ENCODE measurements around the gene ITFG1.
"Not testable (repeated sequence)": the region's sequence is repeated elsewhere in the genome, so short reads cannot be mapped to it uniquely, and the experiment has no call there.

The ITFG1 gene

DNA sequence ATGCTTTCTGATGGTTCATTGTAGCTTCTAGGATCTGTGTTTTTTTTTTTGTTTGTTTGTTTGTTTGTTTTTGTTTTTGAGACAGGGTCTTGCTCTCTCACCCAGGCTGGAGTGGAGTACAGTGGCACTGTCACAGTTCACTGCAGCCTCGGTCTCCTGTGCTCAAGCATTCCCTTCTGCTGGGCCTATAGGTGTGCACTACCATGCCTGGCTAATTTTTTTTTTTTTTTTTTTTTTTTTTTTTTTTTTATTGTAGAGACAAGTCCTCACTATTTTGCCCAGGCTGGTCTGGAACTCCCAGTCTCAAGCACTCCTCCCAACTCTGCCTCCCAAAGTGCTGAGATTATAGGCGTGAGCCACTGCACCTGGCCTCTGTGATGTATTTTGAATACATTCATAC, 12.1 kb upstream of the ITFG1 start:
- DNase-seq, result not testable (repeated sequence)

DNA sequence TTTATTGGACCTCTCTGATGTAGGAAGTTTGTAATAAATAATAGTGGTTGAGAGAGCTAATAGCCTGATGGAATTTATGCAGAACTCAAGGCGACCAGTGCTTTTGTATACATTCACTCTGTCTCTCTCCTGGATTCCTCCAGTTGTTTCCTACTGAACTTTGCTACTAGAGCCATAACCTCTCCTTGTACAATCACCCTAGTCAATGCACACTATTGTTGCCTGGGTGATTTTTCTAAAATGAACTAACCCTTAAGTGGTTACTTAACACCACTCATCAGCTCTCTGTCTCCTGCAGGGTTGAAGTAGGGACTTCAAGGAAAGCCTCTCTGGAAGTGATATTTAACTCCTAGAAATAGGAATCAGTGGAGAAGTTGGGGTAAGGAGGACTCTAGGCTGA, 9.9 kb upstream of the ITFG1 start:
- DNase-seq, result no peak

DNA sequence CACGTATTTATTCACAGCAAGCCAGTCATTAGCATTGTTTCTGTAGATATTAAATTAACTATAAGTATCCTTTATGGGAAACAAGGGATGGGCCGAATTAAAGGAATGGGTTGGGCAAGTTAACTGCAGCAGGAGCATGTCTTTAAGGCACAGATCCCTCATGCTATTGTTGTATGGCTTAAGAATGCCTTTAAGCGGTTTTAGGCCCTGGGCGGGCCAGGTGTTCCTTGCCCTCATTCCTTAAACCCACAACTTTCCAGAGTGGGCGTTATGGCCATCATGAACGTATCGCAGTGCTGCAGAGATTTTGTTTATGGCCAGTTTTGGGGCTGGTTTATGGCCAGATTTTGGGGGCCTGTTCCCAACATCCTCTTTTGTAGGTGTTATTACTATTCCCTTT, 9.3 kb upstream of the ITFG1 start:
- no peak for DNase-seq

DNA sequence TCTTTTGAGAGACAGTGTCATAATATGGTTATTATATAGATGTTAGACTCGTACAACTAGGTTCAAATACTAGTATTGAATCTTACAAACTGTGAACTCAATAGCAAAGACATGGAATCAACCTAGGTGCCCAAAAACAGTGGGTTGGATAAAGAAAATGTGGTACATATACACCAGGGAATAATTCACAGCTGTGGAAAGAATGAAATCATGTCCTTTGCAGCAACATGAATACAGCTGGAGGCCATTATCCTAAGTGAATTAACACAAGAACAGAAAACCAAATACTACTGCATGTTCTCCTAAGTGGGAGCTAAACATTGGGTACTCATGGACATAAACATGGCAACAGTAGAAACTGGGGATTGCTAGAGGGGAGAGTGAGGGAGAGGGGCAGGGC, 8.4 kb upstream of the ITFG1 start:
- no peak for DNase-seq

DNA sequence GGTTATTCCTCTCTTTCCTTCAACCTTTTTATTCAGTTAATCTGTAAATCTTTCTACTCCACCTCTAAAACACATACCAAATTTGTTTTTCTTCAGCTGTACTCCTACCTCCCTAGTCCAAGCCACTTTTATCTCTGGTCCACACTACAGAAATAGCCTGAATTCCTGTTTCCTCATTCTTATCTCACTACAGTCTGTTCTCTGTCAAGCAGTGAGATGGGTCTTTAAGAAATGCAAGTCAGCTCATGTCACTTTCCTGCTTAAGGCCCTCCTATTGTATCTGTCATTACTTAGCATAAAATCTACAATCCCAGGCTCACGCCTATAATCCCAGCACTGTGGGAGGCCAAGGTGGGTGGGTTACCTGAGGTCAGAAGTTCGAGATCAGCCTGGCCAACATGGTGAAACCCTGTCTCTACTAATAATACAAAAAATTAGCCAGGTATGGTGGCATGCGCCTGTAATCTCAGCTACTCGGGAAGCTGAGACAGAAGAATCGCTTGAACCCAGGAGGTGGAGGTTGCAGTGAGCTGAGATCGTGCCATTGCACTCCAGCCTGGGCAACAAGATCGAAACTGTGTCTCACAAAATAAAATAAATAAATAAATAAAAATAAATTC, 7.3 kb upstream of the ITFG1 start:
- DNase-seq, result not testable (repeated sequence)

DNA sequence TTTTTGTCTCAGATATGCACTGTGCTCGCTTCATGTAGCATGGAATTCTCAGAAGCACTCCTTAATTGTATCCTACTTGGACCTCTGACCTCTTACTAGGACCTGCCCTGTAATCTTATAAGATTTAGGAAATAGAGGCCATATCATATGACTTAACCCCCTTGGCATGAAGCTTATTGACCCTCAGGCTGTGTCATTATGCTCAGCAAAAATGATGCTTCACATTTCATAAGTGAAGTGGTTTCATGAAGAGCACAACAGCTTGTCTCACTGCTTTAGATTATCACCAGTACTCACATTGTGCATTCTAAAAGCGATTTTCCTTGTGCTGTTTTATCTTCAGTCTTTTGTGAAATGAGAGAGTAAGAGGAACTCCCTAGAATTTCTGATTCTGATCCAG, 6.6 kb upstream of the ITFG1 start:
- no peak for DNase-seq

DNA sequence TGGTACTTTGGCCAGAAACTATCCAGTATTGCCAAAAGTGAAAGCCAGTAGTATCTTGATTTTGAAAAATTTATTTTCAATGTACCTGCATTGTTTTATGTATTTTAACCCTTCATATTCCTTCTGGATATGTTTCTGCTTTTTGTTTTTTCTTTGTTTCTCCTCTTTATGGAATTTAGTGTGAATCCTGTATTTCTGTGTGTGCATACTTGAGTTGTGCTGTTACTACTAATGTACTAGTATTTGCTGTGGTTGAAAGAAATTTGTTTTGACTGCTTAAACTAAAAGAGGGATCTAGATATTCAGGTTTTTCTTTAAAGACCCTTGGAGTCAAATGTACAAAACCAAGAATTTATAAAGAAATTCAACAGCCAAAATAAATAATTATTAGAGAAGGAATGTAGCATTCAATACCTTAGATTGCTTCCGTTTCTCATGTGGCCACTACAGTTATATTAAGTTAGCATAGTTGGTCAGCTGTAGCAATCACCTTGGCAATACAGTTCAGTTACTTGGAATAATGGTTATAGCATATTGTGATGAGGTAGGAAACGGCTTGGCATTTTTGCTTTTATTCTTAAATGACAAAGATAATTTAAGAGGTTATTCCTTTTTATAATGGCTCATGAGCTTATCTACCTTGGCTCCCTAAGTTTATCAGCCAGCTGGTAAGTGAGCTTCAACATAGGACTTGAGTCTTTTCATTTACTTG, 5.2 kb upstream of the ITFG1 start:
- DNase-seq, result no peak

DNA sequence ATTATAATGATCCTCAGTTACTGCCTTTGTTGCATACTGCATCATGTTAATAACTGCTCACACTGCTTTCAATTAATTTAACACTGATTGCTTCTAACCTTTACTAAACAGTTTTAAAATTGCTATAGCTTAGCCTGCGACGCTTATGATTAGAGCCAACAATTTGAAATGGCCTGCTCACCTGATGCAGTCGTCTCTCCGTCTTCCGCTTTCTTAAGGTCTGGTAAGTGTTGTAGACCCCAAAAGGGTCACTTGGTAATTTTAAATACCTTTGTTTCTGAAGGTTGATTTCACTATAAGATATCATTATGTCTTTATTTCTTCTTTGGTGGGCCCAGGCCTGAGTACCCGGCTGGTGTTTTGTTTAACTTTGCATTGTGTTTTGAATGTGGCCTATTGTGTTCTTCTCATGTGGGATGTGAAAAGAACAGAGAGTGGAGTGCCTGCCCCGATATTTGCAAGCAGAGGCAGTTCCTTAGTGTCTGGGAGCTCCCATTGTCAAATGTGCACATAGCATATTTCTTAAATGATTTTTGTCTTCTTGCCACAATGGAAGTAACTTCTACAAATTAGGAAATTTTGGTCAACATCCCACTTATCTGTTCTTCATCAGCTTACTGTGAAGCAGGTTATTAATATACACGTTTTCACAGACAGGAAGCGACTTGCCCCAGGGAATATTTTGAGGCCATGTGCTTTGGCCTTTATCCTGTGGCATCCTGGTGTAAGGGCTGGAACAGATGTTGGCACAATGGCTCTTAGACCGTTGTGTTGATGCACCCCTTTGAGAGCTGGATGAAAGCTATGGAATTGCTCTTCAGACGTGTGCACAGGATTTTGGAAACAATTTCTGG, 3.1 kb upstream of the ITFG1 start:
- no peak for DNase-seq

DNA sequence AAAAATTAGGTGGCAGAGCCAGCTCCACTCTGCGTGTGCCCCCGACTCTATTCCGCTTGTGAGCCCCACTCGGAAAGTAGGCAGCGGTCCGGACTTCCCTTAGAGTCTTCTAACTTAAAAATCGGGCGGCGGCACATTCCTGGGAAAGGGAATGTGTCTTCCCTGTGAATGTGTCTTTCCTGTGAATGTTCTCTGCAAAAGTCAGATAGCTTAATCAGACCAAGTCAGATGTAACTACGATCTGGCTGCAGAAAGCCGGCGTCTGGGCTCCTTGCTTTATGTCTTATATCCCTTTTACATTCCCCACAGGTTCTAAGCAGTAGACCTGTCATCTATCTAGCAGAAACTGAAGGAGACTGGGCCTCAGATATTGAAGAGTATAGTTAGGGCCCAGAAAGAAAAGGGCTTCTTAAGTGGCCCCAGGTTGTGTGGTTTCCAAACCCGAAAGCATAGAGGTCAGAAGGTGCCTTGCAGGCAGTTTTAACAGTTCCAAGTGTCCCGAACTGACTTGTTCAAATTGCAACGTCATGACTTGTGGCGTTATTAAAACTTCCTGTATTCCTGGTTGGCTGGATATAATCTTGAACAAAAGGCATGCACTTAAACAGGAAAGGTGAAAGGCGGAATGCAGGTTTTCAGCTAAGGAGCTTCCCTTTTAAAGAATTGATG, 869 bp upstream of the ITFG1 start:
- DNase-seq, result no peak

DNA sequence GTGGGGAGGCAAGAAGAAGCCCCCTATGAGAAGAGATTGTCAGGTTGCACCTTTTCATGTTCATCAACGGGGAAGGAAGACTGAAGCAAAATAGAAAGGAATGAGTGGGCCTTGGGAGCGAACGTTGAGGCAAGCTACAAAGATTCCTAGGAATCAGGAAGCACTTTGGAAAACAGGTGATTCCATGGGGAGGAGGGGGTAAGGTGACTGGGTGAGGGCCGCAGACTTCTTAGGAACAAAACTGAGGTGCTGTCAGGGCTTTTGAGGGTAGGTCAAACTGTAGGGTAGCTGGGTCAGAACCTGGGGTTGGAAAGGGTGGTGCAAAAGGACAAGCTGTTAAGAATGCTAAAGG, 528 bp downstream of the ITFG1 start:
- no peak for DNase-seq

DNA sequence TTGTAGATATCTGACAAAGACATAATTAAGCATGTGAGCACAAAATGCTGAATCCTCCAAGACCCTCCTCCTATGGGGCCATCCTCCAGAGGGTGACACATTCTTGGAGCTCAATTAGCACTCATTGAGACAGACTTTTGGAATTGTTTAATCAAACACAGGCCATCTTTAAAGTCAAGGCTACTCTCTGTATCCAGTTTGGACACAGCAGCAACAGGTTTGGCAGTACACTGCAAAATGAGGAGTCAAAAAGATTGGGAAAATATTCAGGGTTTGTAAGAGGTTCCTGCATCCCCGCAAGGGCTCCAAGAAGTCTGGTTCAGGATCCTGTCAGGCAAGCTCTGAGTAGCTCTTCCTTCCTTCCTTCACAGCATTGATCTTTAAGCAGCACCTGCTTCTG, 1.3 kb downstream of the ITFG1 start:
- DNase-seq, result no peak

DNA sequence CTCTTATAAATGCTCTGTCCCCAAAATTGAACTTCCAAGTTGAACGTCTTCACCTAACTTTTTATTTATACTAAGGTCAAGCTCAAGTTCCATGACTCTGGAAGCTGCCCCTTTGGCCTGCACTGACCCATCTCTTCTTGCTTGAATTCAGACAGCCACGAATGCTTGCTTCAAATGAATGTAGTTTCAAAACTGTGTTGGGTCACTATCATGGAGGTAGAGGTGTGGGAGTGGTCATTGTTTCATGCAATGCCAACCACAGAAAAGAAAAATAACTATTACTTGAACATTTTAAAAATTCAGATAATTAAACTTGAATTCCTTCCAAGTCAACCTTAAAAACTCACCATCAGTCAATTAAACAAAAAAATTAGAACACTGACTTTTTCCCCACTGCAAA, 2.5 kb downstream of the ITFG1 start:
- DNase-seq, result no peak

DNA sequence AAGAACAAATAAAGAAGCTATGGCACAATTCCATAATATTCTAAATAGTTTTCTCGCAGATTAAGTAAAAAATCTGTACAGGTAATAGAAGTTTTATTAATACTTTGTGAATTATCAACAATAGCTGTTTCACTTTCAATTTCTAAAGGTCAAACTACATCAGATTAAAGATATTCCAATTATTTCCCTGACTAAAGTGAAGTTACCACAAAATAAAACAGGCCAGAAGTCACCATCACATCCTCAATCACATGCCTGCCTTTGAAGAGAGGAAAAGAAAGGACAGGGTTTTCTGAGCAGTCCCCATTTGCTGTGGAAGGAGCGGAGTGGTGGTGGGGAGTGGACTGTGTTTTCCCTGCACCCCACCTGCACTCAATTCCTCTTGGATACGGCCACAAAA, 11.1 kb downstream of the ITFG1 start:
- no peak for DNase-seq

DNA sequence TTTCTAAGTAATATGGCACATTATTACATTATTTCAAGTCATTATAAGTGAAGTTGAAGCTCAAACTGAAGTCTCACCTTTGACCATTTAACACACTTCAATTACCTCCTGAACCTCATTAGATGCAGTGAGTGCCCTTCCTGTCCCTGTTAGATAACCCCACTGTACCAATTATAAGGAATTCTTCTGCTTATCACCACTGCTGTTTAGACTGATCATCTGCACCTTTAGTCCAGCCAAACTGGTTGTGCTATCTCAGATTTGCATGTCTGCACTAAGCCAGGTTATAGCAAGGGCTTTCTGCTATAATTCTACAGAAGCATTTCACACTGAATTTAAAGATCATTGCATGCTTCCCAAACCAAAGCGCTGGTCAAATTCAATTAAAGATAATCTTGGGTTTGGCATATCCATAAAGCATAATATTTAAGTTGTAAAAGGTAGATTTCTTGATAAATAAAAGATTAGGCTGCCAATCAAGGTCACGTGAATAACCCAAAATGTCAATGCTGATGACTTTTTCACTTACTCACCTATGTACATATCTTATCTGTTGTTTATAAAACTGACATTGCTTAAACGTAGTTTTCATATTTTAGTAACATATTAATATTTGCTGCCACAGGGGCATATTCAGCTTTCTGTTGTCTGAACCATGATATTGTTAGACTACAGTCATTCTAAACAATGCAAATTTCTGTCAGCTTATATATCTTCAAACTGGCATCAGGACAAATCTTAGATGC, 11.9 kb downstream of the ITFG1 start:
- DNase-seq, result no peak

DNA sequence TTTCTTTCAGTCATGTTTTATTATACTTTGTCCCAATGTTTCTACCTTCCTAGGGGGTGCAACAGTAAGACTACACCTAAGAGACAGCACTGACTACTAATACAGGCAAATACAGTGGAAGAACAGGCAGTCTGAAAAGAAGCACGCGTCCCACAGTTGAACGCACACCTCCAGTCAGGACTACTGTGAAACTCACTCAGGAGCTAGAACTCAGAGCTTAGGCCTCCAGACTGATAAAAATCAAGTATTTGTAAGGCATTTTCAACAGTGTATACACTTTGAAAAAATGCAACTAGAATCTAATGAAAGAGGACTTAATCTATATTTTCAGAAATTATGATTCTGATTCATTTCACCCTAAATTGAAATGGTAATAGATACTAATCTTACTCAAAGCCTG, 14.4 kb downstream of the ITFG1 start:
- no peak for DNase-seq

DNA sequence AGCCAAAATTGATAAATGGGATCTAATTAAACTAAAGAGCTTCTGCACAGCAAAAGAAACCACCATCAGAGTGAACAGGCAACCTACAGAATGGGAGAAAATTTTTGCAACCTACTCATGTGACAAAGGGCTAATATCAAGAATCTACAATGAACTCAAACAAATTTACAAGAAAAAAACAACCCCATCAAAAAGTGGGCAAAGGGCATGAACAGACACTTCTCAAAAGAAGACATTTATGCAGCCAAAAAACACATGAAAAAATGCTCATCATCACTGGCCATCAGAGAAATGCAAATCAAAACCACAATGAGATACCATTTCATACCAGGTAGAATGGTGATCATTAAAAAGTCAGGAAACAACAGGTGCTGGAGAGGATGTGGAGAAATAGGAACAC, 18.0 kb downstream of the ITFG1 start:
- not testable (repeated sequence) for DNase-seq

DNA sequence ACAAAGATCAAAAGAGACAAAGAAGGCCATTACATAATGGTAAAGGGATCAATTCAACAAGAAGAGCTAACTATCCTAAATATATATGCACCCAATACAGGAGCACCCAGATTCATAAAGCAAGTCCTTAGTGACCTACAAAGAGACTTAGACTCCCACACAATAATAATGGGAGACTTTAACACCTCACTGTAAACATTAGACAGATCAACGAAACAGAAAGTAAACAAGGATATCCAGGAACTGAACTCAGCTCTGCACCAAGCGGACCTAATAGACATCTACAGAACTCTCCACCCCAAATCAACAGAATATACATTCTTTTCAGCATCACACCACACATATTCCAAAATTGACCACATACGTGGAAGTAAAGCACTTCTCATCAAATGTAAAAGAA, 20.8 kb downstream of the ITFG1 start:
- DNase-seq, result not testable (repeated sequence)

DNA sequence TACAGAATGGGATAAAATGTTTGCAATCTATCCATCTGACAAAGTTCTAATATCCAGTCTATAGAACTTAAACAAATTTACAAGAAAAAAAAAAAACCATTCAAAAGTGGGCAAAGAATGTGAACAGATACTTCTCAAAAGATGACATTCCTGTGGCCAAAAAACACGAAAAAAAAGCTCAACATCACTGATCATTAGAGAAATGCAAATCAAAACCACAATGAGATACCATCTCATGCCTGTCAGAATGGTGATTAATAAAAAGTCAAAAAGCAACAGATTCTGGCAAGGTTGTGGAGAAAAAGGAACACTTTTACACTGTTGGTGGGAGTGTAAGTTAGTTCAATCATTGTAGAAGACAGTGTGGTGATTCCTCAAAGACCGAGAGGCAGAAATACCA, 26.6 kb downstream of the ITFG1 start:
- DNase-seq, result not testable (repeated sequence)

DNA sequence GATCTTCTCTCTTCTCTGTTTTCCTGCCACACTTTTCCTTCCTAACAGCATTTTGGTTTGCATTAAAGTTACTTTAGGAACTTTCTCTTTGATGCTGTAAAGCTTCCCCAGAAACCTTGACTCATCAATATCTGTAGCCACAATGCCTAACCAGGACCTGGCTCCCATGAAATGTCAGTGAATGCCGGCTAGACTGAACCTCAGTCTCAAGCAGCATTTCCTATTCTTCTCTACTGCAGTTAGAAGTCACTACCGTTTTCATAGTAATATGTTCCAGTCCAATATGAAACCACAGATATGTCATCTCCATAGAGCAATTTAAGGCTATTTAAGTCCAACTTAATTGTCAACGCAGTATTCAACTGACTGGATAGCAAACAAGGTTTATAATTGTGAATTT, 28.9 kb downstream of the ITFG1 start:
- DNase-seq, result no peak

DNA sequence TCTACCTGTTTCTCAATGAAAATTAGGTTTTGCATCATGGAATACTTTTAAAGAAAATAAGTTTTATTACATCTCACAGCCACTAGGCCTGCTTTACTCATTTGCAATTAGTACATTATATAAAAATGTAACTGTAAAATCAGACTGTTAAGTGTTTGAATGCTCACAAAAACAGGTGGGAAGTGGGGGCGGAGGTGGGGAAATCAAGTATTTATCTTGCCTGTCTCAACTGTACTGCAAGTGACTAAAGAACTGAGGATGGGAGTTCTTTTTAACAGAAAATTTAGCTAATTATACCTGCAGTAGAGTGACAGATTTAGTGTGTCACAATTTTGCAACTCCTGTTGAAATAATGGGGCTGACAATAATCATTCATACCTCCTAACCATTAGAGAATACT, 34.1 kb downstream of the ITFG1 start:
- DNase-seq, result no peak

DNA sequence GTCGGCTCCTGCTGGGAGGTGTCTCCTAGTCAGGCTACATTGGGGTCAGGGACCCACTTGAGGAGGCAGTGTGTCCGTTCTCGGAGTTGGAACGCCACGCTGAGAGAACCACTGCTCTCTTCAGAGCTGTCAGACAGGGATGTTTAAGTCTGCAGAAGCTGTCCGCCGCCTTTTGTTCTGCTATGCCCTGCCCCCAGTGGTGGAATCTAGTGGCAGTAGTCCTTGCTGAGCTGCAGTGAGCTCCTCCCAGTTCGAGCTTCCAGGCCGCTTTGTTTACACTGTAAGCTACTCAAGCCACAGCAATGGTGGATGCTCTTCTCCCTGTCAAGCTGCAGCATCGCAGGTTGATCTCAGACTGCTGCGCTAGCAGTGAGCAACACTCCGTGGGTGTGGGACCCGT, 36.0 kb downstream of the ITFG1 start:
- no peak for DNase-seq

DNA sequence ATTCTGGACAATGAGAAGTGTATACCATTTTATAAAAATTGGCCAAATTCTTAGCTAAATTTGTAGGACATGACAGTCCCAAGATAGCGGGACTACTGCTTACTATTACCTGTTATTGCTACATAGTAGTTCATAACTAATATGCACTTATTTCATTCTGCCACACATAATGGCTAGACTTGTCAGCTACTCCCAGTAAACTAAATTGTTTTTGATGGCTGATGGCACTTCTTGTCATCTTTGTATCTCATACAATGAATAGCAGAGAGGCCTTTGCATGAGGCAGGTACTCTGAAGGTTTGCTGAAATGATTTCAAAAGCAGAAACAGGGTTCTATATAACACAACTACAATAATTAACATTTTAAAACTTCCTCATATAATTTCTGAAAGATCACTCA, 44.0 kb downstream of the ITFG1 start:
- no peak for DNase-seq

DNA sequence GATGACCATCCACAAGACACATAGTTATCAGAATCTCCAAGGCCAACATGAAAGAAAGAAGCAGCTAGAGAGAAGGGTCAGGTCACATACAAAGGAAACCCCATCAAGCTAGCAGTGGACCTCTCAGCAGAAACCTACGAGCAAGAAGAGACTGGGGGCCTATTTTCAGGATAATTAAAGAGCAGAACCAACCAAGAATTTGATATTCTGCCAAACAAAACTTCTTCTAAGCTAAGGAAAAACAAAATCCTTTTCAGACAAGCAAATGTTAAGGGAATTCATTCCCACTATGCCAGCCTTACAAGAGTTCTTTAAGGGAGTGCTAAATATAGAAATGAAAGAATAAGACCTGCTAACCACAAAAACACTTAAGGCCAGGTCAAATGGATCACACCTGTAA, 47.8 kb downstream of the ITFG1 start:
- no peak for DNase-seq
